ENCODE results near the gene GARIN5A.

GARIN5A gene

GRCh38 chr19:50509366-50509765 lies 32.7 kb upstream of the GARIN5A start:
- Histone ChIP-seq H4K20me1 (ENCODE audit: control insufficient read depth, insufficient read depth, low read depth, low read length) (no peaks in the 10 kb centered on the region), H3K9me2 (replicated peaks; ENCODE audit: control insufficient read depth, low read length) (no peaks in the 10 kb centered on the region), H3K4me2 (ENCODE audit: low read length) (no peak overlapping the region), H3K36me3 (ENCODE audit: control insufficient read depth, low read length) (no peaks in the 10 kb centered on the region), H3K4me3 (ENCODE audit: low read length) (no peak overlapping the region), H3K27me3 (ENCODE audit: control insufficient read depth, low read length) (no peaks in the 10 kb centered on the region), H3K27ac (ENCODE audit: low read depth, low read length) (no peak overlapping the region), H3K9me3 (ENCODE audit: control insufficient read depth, insufficient read depth, low read length) (no peaks in the 10 kb centered on the region), H3F3A (ENCODE audit: control insufficient read depth, insufficient read depth) (no peaks in the 10 kb centered on the region), H3K4me1 (ENCODE audit: control insufficient read depth, low read length) (peaks cover 14% of the 10 kb centered on the region), H3K79me2 (ENCODE audit: control insufficient read depth, low read length) (peaks cover 3% of the 10 kb centered on the region; the same call in 1 of the 2 replicates)
- TF ChIP-seq CTCF (IDR thresholded peaks at IDR 0.05; ENCODE audit: low read depth, low read length, poor library complexity, severe bottlenecking) = no peak
- TF ChIP-seq EZH2phosphoT487 (IDR thresholded peaks at IDR 0.05; ENCODE audit: borderline replicate concordance, low read length) = no peak

GRCh38 chr19:50508843-50509190 lies 32.2 kb upstream of the GARIN5A start:
- H3K79me2 ChIP-seq (ENCODE audit: control insufficient read depth, low read length) = peaks cover 3% of the 10 kb centered on the region; the same call in 1 of the 2 replicates
- no peak overlapping the region for H3K27ac ChIP-seq (ENCODE audit: low read depth, low read length)
- H3K9me2 ChIP-seq (replicated peaks; ENCODE audit: control insufficient read depth, low read length) = no peaks in the 10 kb centered on the region
- H3K4me2 ChIP-seq (ENCODE audit: low read length) = no peak overlapping the region
- H3K9me3 ChIP-seq (ENCODE audit: control insufficient read depth, insufficient read depth, low read length) = no peaks in the 10 kb centered on the region
- H3K36me3 ChIP-seq (ENCODE audit: control insufficient read depth, low read length) = no peaks in the 10 kb centered on the region
- peaks cover 14% of the 10 kb centered on the region for H3K4me1 ChIP-seq (ENCODE audit: control insufficient read depth, low read length)
- no peaks in the 10 kb centered on the region for H4K20me1 ChIP-seq (ENCODE audit: control insufficient read depth, insufficient read depth, low read depth, low read length)
- H3K4me3 ChIP-seq (ENCODE audit: low read length) = no peak overlapping the region
- H3K27me3 ChIP-seq (ENCODE audit: control insufficient read depth, low read length) = no peaks in the 10 kb centered on the region
- TF ChIP-seq EZH2phosphoT487 (IDR thresholded peaks at IDR 0.05; ENCODE audit: borderline replicate concordance, low read length) = no peak
- no peak for TF ChIP-seq CTCF (IDR thresholded peaks at IDR 0.05; ENCODE audit: low read depth, low read length, poor library complexity, severe bottlenecking)
- H3F3A ChIP-seq (ENCODE audit: control insufficient read depth, insufficient read depth) = no peaks in the 10 kb centered on the region

- peaks cover 14% of the 10 kb centered on the region for H3K4me1 ChIP-seq (ENCODE audit: control insufficient read depth, low read length)
- no peaks in the 10 kb centered on the region for H3K9me2 ChIP-seq (replicated peaks; ENCODE audit: control insufficient read depth, low read length)
- no peak overlapping the region for H3K4me3 ChIP-seq (ENCODE audit: low read length)
- H3F3A ChIP-seq (ENCODE audit: control insufficient read depth, insufficient read depth) = no peaks in the 10 kb centered on the region
- H3K36me3 ChIP-seq (ENCODE audit: control insufficient read depth, low read length) = no peaks in the 10 kb centered on the region
- H4K20me1 ChIP-seq (ENCODE audit: control insufficient read depth, insufficient read depth, low read depth, low read length) = no peaks in the 10 kb centered on the region
- no peak overlapping the region for H3K4me2 ChIP-seq (ENCODE audit: low read length)
- H3K27ac ChIP-seq (ENCODE audit: low read depth, low read length) = no peak overlapping the region
- no peaks in the 10 kb centered on the region for H3K27me3 ChIP-seq (ENCODE audit: control insufficient read depth, low read length)
- no peaks in the 10 kb centered on the region for H3K9me3 ChIP-seq (ENCODE audit: control insufficient read depth, insufficient read depth, low read length)
- TF ChIP-seq EZH2phosphoT487 (IDR thresholded peaks at IDR 0.05; ENCODE audit: borderline replicate concordance, low read length) = no peak
- no peak for TF ChIP-seq CTCF (IDR thresholded peaks at IDR 0.05; ENCODE audit: low read depth, low read length, poor library complexity, severe bottlenecking)
- peaks cover 3% of the 10 kb centered on the region; the same call in 1 of the 2 replicates for H3K79me2 ChIP-seq (ENCODE audit: control insufficient read depth, low read length)
Measured at GRCh38 chr19:50507376-50507775, 30.7 kb upstream of the GARIN5A start.

- Histone ChIP-seq H3K36me3 (ENCODE audit: control insufficient read depth, low read length) (no peaks in the 10 kb centered on the region), H3K4me2 (ENCODE audit: low read length) (no peak overlapping the region), H3K4me3 (ENCODE audit: low read length) (no peak overlapping the region), H3K4me1 (ENCODE audit: control insufficient read depth, low read length) (peaks cover 9% of the 10 kb centered on the region), H3K27me3 (ENCODE audit: control insufficient read depth, low read length) (no peaks in the 10 kb centered on the region), H3K9me2 (replicated peaks; ENCODE audit: control insufficient read depth, low read length) (no peaks in the 10 kb centered on the region), H3K9me3 (ENCODE audit: control insufficient read depth, insufficient read depth, low read length) (no peaks in the 10 kb centered on the region), H3K27ac (ENCODE audit: low read depth, low read length) (no peak overlapping the region), H3F3A (ENCODE audit: control insufficient read depth, insufficient read depth) (no peaks in the 10 kb centered on the region), H4K20me1 (ENCODE audit: control insufficient read depth, insufficient read depth, low read depth, low read length) (no peaks in the 10 kb centered on the region), H3K79me2 (ENCODE audit: control insufficient read depth, low read length) (peaks cover 3% of the 10 kb centered on the region; the same call in 1 of the 2 replicates)
- no peak for TF ChIP-seq CTCF (IDR thresholded peaks at IDR 0.05; ENCODE audit: low read depth, low read length, poor library complexity, severe bottlenecking)
- no peak for TF ChIP-seq EZH2phosphoT487 (IDR thresholded peaks at IDR 0.05; ENCODE audit: borderline replicate concordance, low read length)
Measured at GRCh38 chr19:50506700-50507099, 30.1 kb upstream of the GARIN5A start.

Data from DOHH2 (cell line).